ENCODE data around the gene MCOLN3.

DNA sequence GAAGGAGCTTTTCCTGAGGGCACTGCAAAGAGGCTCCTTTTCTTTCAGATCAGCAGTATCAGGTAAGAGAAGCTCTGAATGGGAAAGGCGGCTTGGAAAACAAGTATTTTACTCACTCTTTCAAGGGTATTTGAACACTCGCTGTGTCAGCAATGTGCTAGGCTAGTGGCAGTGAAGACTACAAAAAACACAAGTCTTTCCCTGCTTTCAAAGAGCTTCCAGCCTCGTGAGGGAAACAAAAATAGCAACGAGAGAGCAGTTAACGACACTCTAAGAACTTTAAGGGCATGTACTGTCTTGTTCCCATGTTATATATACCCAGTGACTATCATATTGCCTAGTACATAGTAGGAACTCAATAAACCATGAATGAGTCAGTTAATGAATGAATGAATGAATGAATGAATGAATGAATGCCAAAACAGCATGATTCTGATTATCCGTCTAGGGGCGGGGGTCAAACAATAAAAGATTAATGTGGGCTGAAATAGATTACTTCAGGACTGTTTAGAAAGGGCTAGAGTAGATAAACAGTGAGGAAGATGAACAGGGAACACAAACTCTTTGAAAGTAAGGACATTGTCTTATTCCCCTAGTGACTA is 14.2 kb upstream of the MCOLN3 start:
- TF ChIP-seq, protein P1, sequence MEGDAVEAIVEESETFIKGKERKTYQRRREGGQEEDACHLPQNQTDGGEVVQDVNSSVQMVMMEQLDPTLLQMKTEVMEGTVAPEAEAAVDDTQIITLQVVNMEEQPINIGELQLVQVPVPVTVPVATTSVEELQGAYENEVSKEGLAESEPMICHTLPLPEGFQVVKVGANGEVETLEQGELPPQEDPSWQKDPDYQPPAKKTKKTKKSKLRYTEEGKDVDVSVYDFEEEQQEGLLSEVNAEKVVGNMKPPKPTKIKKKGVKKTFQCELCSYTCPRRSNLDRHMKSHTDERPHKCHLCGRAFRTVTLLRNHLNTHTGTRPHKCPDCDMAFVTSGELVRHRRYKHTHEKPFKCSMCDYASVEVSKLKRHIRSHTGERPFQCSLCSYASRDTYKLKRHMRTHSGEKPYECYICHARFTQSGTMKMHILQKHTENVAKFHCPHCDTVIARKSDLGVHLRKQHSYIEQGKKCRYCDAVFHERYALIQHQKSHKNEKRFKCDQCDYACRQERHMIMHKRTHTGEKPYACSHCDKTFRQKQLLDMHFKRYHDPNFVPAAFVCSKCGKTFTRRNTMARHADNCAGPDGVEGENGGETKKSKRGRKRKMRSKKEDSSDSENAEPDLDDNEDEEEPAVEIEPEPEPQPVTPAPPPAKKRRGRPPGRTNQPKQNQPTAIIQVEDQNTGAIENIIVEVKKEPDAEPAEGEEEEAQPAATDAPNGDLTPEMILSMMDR (conservative IDR thresholded peaks at IDR 0.05; ENCODE audit: low read depth, low read length) = no peak
- no peak for TF ChIP-seq EZH2phosphoT487 (IDR thresholded peaks at IDR 0.05; ENCODE audit: borderline replicate concordance, low read length)

Measured in PC-3 (cell line).